NCI-H2171 (cell line): Measurements from ENCODE around the gene MACROD1.
"Not testable (repeated sequence)": the region's sequence is repeated elsewhere in the genome, so short reads cannot be mapped to it uniquely, and the experiment has no call there.

Source experiments
- DNase-seq: peaks from one replicate; lab custom pipeline; 2025; lab: John Stamatoyannopoulos, UW

MACROD1 gene

GRCh38 chr11:64056861-64057260, 109.1 kb downstream of the MACROD1 start:
- no peak for DNase-seq

GRCh38 chr11:64056213-64056785, 109.6 kb downstream of the MACROD1 start:
- DNase-seq, result peak; percentile 74

GRCh38 chr11:64055077-64055476, 110.8 kb downstream of the MACROD1 start:
- no peak for DNase-seq

DNA sequence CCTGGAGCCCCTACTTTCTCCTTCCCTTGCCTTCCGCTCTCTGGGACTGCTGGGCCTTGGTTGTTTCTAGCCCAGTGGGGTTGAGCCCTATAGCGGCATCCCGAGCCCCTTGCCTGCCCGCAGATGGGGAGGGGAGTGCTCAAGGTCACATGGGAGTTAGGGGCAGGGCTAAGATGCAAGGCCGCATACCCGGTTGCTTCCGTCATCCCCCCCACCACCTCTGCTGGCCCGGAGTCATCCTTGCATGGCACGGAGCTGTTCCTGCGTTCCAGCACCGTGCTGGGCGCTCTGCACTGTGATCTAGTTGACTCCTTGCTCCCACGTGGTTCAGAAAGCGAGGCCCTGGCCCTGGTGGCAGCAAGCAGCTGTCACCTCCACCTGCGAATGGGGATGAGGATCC, 112.2 kb downstream of the MACROD1 start:
- DNase-seq, result no peak

DNA sequence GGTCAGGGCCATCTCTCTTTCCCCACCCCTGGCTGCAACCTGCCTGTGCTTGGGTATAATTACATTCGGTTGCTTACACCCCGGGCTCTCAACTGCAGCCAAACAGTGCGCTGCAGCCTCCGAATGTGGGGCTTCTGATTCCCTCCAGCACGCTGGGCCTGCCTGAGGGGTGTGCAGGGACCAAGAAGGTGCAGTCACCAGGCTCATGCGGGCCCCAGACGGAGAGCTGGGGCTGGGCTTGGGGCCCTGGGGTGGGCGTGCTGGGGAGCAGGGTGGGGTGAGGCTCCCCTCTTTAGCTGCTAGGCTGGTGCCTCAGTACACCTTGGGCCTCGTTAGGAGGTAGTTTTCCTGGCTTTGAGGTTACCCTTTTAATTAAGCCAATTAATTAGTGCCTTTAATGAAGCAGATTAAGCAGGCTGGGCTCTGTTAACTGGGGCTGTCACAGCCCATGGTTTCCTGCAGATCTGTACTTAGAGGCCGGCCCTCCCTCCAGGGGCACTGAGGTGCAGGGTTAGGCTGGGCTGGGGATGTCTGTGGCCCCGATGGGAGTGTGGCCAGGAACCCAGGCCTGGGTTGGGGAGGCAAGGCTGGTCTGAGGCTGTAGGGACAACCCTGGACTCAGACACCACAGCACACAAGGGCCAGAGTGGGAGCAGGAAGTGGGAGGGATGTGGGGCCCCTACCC, 112.8 kb downstream of the MACROD1 start:
- no peak for DNase-seq

DNA sequence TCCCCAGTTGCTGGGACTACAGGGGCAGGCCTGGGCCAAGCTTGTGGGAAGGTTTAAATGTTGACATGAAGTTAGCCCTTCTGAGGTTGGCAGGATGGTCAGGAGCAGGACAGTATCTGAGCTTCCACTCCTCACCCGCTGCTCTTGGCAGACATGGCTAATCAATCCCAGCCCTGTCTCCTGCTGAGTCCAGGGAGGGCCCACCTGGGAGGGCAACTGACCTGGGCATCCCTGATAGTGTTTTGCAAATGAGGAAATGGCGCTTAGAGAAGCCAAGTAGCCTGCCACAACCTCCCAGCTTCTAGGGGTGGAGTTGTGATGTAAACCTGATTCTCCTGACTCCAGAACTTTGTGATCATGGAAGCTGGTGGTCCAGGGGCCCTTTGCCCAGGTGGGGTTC, 113.5 kb downstream of the MACROD1 start:
- no peak for DNase-seq

DNA sequence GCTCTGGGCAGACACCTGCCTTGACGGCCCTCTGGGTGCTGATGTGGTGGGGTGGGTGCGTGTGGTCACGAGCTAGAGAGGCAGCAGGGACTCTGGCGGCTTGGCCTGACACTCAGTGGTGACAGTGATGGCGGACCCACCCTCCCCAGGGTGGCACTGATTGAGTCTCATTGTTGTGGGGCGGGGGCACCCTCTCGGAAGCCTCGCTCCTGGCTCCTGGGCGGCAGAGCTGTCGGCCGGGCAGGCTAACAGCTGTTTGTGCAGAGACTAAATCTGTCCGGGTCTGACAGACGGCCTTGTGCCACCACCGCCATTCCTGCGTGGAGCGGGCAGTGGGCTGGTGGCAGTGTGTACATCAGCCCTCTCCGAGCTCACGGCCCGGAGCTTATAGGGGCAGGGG, 114.6 kb downstream of the MACROD1 start:
- DNase-seq, result no peak

DNA sequence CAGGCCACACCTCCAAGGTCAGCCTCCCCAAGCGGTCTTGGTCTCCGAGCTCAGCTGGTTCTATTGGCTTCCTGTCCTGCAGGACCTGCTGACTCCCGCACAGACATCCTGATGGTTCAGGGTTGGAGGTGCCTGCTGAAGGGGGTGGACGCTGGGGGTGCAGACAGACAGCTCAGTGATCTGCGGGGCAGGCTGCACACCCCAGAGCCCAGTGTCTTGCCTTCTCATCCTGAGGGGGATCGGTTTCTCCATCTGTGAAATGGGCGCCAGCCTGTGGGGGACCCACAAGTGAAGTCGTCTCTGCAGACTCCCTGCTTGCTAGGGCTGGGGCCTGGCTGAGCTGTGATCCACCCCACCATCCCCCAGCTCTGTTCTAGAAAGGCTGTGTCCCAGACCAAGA, 116.4 kb downstream of the MACROD1 start:
- no peak for DNase-seq

- DNase-seq, result no peak
These were observed 117.7 kb downstream of the MACROD1 start for GRCh38 chr11:64048042-64048854.

DNA sequence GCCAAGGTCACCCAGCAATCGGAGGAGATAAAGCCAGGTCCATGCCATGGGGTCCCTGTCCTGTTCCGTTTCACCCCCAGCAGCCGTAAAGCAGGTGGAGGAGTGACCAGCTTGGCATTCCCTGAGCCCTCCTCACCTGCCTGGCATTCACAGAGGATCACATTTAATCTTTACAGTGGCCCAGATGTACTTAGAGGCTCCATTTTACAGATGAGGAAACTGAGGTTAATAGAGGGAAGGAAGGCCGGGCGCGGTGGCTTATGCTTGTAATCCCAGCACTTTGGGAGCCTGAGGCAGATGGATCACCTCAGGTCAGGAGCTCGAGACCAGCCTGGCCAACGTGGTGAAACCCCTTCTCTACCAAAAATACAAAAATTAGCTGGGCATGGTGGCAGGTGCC, 118.5 kb downstream of the MACROD1 start:
- not testable (repeated sequence) for DNase-seq

GRCh38 chr11:64045700-64046099, 120.2 kb downstream of the MACROD1 start:
- DNase-seq, result no peak

- peak; percentile 78 for DNase-seq
These were observed 121.1 kb downstream of the MACROD1 start for GRCh38 chr11:64044730-64045393.

GRCh38 chr11:64043545-64043944, 122.4 kb downstream of the MACROD1 start:
- no peak for DNase-seq

DNA sequence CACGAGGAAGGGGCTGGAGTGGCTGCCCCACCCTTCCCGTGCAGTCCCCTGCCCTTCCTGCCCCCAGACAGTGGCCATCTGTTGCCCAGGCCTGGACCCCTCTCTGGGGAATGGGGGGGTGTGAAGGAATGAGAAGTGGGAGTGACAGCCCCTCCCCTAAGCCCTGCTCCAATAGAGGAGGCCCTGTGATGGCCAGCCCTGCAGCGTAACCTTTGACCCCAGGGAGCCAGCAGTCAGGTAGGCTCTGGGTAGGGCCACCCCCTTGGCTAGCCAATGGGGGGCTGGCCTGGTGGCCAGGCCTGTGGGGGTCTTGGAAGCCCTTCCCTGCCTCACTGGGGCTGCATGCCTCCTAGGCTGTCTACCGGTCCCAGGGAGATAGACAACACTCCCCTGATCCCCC, 123.6 kb downstream of the MACROD1 start:
- DNase-seq, result no peak

DNA sequence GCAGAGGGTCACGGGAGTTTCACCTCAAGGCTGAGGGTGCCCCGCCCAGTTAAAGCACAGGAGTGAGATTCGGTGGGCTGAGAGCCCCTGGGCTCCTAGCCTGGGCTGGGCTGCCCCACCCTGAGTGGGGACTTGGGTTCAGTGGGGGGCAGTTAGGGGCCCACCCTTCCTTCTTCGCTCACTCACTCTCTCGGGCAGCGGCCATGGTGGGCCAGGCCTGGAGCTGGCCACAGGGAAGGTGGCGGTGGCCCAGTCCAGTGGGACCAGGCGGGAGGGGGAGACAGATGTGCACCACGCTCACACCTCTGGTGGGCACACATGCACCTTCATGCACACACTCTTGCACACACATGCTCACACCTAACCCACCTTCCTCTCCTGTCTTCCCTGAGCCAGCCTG, 124.1 kb downstream of the MACROD1 start:
- DNase-seq, result no peak

GRCh38 chr11:64040684-64041322, 125.1 kb downstream of the MACROD1 start:
- peak; percentile 62 for DNase-seq

GRCh38 chr11:64039012-64039665, 126.8 kb downstream of the MACROD1 start:
- DNase-seq, result no peak

DNA sequence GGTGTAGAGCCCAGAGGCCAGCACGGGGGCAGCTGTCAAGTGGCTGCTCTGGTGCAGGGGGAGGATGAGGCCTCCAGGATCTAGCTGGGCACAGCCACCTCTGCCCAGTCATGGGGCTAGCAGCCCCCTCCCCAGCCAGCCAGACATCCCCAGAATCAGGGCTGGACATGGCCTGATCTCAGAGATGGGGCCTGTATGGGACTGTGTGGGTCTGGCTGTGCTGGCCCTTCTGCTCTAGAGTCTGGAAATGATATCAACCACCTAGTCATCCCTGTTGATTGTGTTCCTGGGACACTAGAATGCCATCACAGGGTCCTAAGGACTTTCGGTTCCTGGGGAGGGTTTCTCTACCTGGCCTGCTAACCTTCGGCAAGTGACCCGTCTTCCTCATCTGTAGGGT, 127.4 kb downstream of the MACROD1 start:
- DNase-seq, result no peak

GRCh38 chr11:64037027-64037634, 128.8 kb downstream of the MACROD1 start:
- DNase-seq, result no peak

- DNase-seq, result peak; percentile 47
These were observed 129.6 kb downstream of the MACROD1 start for GRCh38 chr11:64036087-64037026.
